Uterus (tissue), 4 donors: ENCODE data around the gene BAHCC1. TPM values are rescaled to one million over a fixed set of nuclear protein-coding genes. Genes with fewer than 3 reads are reported as not detected.

Experiments used
- DNase-seq, 2 donors: peaks; one replicate each; pipeline ENCODE4 v3.0.0-alpha.2; 2019 to 2020
- H3K27ac ChIP-seq, 2 donors: fragments of 200-600 bp; sonication (generic); 1 replicate in 1 of 2; 2 replicates in 1 of 2; pipeline ENCODE4 v1.5.1; 2016 to 2018
- H3K27me3 ChIP-seq, 2 donors: fragments of 200-600 bp; sonication (generic); one replicate each; pipeline ENCODE4 v1.5.1; 2018 to 2019; ENCODE audit warnings: control low read depth in 1 of 2
- H3K36me3 ChIP-seq, 2 donors: fragments of 200-600 bp; sonication (generic); one replicate each; pipeline ENCODE4 v1.5.1; 2019; ENCODE audit warnings: control low read depth in 1 of 2
- H3K4me1 ChIP-seq, 2 donors: fragments of 200-600 bp; sonication (generic); one replicate each; pipeline ENCODE4 v1.5.1; 2018 to 2019; ENCODE audit warnings: control low read depth in 1 of 2
- H3K4me3 ChIP-seq, 2 donors: fragments of 200-600 bp; sonication (generic); 1 replicate in 1 of 2; 2 replicates in 1 of 2; pipeline ENCODE4 v1.5.1; 2018 to 2019; ENCODE audit warnings: mild to moderate bottlenecking in 1 of 2
- H3K9me3 ChIP-seq, 2 donors: fragments of 200-600 bp; sonication (generic); one replicate each; pipeline ENCODE4 v1.5.1; 2019; ENCODE audit warnings: control low read depth in 1 of 2
- POLR2A ChIP-seq, 2 donors: fragments of 450-650 bp; IDR thresholded peaks; one replicate each; pipeline ENCODE4 v1.6.1; 2016; ENCODE audit warnings: antibody characterized with exemption in 2 of 2, mild to moderate bottlenecking in 1 of 2, moderate library complexity in 1 of 2
- intact Hi-C: fragments of 100-400 bp; cut with DNase I; formaldehyde crosslinking; loops from one replicate; pipeline ENCODE4 v1.15.1; 2023; ENCODE audit warnings: low total_unique reads
- total RNA-seq, 4 donors: library from RNA; depleted of rRNA in 3 of 4; stranded (reverse); fragments of >200 nt in 3 of 4; gene quantifications; one replicate each; pipeline versions ENCODE4 v1.1.0 to v1.2.4, GENCODE V29; 2014 to 2023
- TF ChIP-seq, protein P1 (sequence below), 4 experiments: fragments of 200-600 bp in 2 of 4; fragments of 450-650 bp in 2 of 4; sonication (generic) in 2 of 4; IDR thresholded peaks; one replicate each; pipeline ENCODE4 v1.5.1; 2016 to 2019; ENCODE audit warnings: antibody characterized with exemption in 4 of 4, mild to moderate bottlenecking in 2 of 4, moderate library complexity in 1 of 4
- donor health status: DM: yes; HTN: yes; CAD: no.

The BAHCC1 gene
- total RNA-seq, 4 donors from 2014 or later = 1.5 to 34.1 (median 8.5) TPM

DNA sequence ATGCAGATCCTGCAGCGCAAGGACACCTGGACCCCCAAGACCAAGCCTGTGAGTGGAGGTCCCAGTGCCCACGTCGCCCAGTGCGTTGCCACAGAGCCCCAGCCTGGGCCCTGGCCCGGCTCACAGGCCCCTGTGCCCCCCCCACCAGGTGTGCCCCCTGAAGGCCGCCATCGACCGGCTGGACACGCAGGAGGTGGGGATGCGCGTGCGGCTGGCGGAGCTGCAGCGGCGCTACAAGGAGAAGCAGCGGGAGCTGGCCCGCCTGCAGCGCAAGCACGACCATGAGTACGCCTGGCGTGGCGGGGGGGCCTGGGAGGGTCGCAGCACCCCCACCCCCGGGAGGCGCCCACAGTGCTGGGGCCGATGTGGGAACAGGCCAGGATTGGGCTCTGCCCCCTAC is 56.6 kb downstream of the BAHCC1 start:
- no peaks in the 10 kb centered on the region for H3K27me3 ChIP-seq
- no peak for DNase-seq
- intact Hi-C loops = no loop called here
- TF ChIP-seq, protein P1, sequence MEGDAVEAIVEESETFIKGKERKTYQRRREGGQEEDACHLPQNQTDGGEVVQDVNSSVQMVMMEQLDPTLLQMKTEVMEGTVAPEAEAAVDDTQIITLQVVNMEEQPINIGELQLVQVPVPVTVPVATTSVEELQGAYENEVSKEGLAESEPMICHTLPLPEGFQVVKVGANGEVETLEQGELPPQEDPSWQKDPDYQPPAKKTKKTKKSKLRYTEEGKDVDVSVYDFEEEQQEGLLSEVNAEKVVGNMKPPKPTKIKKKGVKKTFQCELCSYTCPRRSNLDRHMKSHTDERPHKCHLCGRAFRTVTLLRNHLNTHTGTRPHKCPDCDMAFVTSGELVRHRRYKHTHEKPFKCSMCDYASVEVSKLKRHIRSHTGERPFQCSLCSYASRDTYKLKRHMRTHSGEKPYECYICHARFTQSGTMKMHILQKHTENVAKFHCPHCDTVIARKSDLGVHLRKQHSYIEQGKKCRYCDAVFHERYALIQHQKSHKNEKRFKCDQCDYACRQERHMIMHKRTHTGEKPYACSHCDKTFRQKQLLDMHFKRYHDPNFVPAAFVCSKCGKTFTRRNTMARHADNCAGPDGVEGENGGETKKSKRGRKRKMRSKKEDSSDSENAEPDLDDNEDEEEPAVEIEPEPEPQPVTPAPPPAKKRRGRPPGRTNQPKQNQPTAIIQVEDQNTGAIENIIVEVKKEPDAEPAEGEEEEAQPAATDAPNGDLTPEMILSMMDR (IDR thresholded peaks at IDR 0.05) = no peak
- no peak for TF ChIP-seq POLR2A (IDR thresholded peaks at IDR 0.05)
- no peak overlapping the region for H3K4me3 ChIP-seq
- no peaks in the 10 kb centered on the region for H3K36me3 ChIP-seq
- no peak overlapping the region for H3K27ac ChIP-seq
- no peaks in the 10 kb centered on the region for H3K9me3 ChIP-seq
- no peaks in the 10 kb centered on the region for H3K4me1 ChIP-seq

DNA sequence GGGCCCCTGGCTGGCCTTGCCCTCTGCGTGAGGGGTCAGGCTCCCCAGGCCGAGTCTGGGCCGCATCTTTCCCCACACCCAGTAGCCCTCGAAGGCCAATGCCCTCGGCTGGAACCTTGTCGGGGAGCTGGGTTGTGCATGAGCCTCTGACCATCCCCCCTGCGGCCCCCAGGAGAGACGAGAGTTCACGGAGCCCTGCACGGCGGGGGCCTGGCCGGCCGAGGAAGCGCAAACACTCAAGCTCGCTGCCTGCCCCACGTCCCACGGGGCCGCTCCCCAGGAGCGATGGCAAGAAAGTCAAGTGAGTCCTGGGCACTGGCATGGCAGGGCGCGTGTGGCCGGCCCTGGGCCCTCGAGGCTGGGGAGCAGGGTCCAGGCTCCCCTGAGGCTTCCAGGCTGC is 57.3 kb downstream of the BAHCC1 start:
- no peaks in the 10 kb centered on the region for H3K4me1 ChIP-seq

DNA sequence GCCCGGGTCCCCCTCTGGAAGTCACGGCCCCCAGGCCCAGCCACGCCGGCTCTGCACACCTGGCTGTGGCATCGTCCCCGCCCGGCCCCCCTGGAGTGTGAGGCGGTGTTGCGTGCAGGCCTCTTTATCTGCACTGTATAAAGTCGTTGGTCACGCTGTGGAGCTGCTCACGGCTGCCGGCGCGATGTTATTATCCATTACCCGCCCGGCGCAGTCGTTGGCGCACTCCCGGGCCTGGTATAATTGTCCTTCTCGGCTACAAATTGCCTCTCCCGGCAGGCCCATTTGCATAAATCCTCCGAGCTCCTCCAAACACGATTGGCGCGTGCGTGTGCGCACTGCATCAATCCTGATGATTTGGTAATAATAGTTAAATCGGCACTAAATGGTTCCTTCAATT is 57.8 kb downstream of the BAHCC1 start:
- intact Hi-C loops = no loop called here

More for the DNA sequence above, 57.3 kb downstream of the BAHCC1 start:
- TF ChIP-seq, protein P1 (IDR thresholded peaks at IDR 0.05) = no peak
- no peak for TF ChIP-seq POLR2A (IDR thresholded peaks at IDR 0.05)
- H3K27me3 ChIP-seq = no peaks in the 10 kb centered on the region
- no peak for DNase-seq
- H3K9me3 ChIP-seq = no peaks in the 10 kb centered on the region
- no peak overlapping the region for H3K27ac ChIP-seq
- no peaks in the 10 kb centered on the region for H3K36me3 ChIP-seq
- no peak overlapping the region for H3K4me3 ChIP-seq
- intact Hi-C loops = no loop called here

DNA sequence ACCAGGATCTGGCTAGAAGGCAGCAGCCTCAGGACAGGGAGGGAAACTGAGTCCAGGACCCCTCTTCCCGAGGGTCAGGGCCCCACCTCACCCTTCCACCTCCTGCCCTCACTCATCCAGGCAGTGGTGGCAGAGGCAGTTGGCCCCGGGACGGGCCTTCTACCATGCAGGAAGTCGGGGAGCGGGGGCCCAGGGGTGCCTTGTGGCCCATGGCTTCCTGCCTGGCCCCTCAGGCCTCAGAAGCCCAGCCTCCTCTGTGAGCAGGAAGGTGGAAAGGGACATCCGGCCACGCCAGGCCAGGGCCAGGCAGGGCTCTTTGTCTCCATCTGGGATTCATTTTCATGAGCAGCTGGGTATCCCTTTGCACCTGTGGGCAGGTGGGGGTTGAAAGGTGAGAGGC is 58.5 kb downstream of the BAHCC1 start:
- H3K27ac ChIP-seq = no peak overlapping the region
- H3K36me3 ChIP-seq = no peaks in the 10 kb centered on the region
- no peak overlapping the region for H3K4me3 ChIP-seq
- H3K9me3 ChIP-seq = no peaks in the 10 kb centered on the region
- intact Hi-C loops = no loop called here
- TF ChIP-seq POLR2A (IDR thresholded peaks at IDR 0.05) = no peak
- TF ChIP-seq, protein P1 (IDR thresholded peaks at IDR 0.05) = no peak
- no peaks in the 10 kb centered on the region for H3K27me3 ChIP-seq
- no peak for DNase-seq
- H3K4me1 ChIP-seq = no peaks in the 10 kb centered on the region

More for the DNA sequence above, 57.8 kb downstream of the BAHCC1 start:
- no peaks in the 10 kb centered on the region for H3K4me1 ChIP-seq
- H3K9me3 ChIP-seq = no peaks in the 10 kb centered on the region
- no peaks in the 10 kb centered on the region for H3K27me3 ChIP-seq
- TF ChIP-seq, protein P1 (IDR thresholded peaks at IDR 0.05) = no peak
- TF ChIP-seq POLR2A (IDR thresholded peaks at IDR 0.05) = no peak
- H3K4me3 ChIP-seq = no peak overlapping the region
- H3K27ac ChIP-seq = no peak overlapping the region
- H3K36me3 ChIP-seq = no peaks in the 10 kb centered on the region
- no peak for DNase-seq

DNA sequence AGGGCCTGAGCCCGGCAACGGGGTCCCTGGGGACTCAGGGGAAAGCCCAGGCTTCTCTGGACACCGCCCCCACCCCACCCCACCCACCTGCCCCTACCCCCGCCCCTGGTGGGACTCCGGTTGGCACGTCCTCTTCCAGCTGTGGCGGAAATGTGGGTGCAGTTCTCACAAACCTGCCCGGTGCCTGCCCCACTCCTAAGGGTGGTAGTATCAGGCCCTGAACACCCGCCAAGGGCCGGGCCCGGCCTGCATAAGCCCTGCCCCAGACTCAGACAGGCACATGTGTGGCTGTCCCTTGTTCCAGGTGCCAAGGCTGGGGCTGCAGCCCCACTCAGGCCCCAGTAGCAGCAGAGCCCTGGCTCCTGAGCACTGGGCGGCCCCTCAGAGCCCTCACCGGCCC is 59.2 kb downstream of the BAHCC1 start:
- H3K36me3 ChIP-seq = no peaks in the 10 kb centered on the region
- H3K9me3 ChIP-seq = no peaks in the 10 kb centered on the region
- H3K4me1 ChIP-seq = no peaks in the 10 kb centered on the region
- H3K27me3 ChIP-seq = no peaks in the 10 kb centered on the region
- no peak overlapping the region for H3K27ac ChIP-seq
- TF ChIP-seq, protein P1 (IDR thresholded peaks at IDR 0.05) = no peak
- no peak for TF ChIP-seq POLR2A (IDR thresholded peaks at IDR 0.05)
- H3K4me3 ChIP-seq = no peak overlapping the region
- intact Hi-C loops = no loop called here
- no peak for DNase-seq
